ENCODE data around the gene CASP7.

- TF ChIP-seq POLR2A (IDR thresholded peaks at IDR 0.05; ENCODE audit: low read length) (no peak), GATA1 (IDR thresholded peaks at IDR 0.05; ENCODE audit: low read depth, low read length) (no peak)
Observed at GRCh38 chr10:113687037-113687436, 7.3 kb downstream of the CASP7 start.
